CD4-positive, alpha-beta T cell (primary cell): ENCODE results near the gene RIOK1. TPM values are rescaled to one million over a fixed set of nuclear protein-coding genes. Genes with fewer than 3 reads are reported as not detected.
A peak's percentile ranks its signal among the peaks of the same experiment; 100 is the strongest.
"Not testable (repeated sequence)": the region's sequence is repeated elsewhere in the genome, so short reads cannot be mapped to it uniquely, and the experiment has no call there.

Source experiments
- ATAC-seq: fragments of 200-7000 bp; cut with Tn5 transposase; one replicate; pipeline ENCODE4 v1.10.0; 2022; ENCODE audit warnings: mild to moderate bottlenecking; ENCODE audit not compliant: poor library complexity
- CTCF ChIA-PET: fragments of 350-600 bp; sonication (Branson Sonifier 250); formaldehyde crosslinking; loops from one replicate; lab custom pipeline; 2021; ENCODE audit warnings: antibody characterized with exemption, inconsistent platforms; lab: Charles Lee
- POLR2A ChIA-PET: fragments of 350-600 bp; sonication (Branson Sonifier 250); formaldehyde crosslinking; loops from one replicate; lab custom pipeline; 2021; ENCODE audit warnings: antibody characterized with exemption, inconsistent platforms; lab: Charles Lee
- DNase-seq, 14 experiments: peaks; one replicate each; pipeline ENCODE4 v3.0.0-alpha.2; 2013 to 2020; ENCODE audit warnings: mixed read lengths in 2 of 14
- H3K27ac ChIP-seq, 2 donors: one replicate each; pipeline versions ENCODE4 v1.5.1 to v1.7.0; 2013; ENCODE audit warnings: low read length in 2 of 2, low read depth in 1 of 2, mild to moderate bottlenecking in 1 of 2
- H3K27me3 ChIP-seq, 2 experiments: 1 replicate in 1 of 2; 2 replicates in 1 of 2; pipeline versions ENCODE4 v1.6.1 to v1.7.0; 2013; ENCODE audit warnings: low read length in 2 of 2, control low read depth in 1 of 2, mild to moderate bottlenecking in 1 of 2, moderate library complexity in 1 of 2; ENCODE audit not compliant: insufficient read depth in 2 of 2, control insufficient read depth in 1 of 2
- H3K36me3 ChIP-seq: one replicate; pipeline ENCODE4 v1.6.1; 2013; ENCODE audit warnings: low read length, control low read depth; ENCODE audit not compliant: insufficient read depth
- H3K4me1 ChIP-seq: one replicate; pipeline ENCODE4 v1.6.1; 2013; ENCODE audit warnings: low read length, control low read depth; ENCODE audit not compliant: insufficient read depth
- H3K4me3 ChIP-seq: one replicate; pipeline ENCODE4 v1.5.1; 2013; ENCODE audit warnings: mild to moderate bottlenecking, low read length, moderate library complexity
- H3K9me3 ChIP-seq, 2 experiments: 1 replicate in 1 of 2; 2 replicates in 1 of 2; pipeline versions ENCODE4 v1.6.1 to v1.7.0; 2013; ENCODE audit warnings: low read length in 2 of 2, mild to moderate bottlenecking in 2 of 2, control low read depth in 1 of 2, moderate library complexity in 1 of 2; ENCODE audit not compliant: control insufficient read depth in 1 of 2, insufficient read depth in 1 of 2
- H3K27ac Mint-ChIP-seq: one replicate; pipeline ENCODE4 v1.8.0; 2020; ENCODE audit warnings: mixed read lengths
- H3K27me3 Mint-ChIP-seq: one replicate; pipeline ENCODE4 v1.8.0; 2021; ENCODE audit warnings: mixed read lengths
- H3K36me3 Mint-ChIP-seq: one replicate; pipeline ENCODE4 v1.8.0; 2021; ENCODE audit warnings: low read depth, mixed read lengths
- H3K4me1 Mint-ChIP-seq: one replicate; pipeline ENCODE4 v1.8.0; 2021; ENCODE audit warnings: low read depth, mixed read lengths
- H3K4me3 Mint-ChIP-seq: one replicate; pipeline ENCODE4 v1.8.0; 2020; ENCODE audit warnings: mild to moderate bottlenecking, mixed read lengths
- H3K9me3 Mint-ChIP-seq: one replicate; pipeline ENCODE4 v1.8.0; 2020; ENCODE audit warnings: mixed read lengths
- CTCF ChIP-seq: fragments of 200-600 bp; IDR thresholded peaks from one replicate; pipeline ENCODE4 v1.8.0; 2022; ENCODE audit warnings: antibody characterized with exemption, mild to moderate bottlenecking
- intact Hi-C, 2 experiments: fragments of 100-400 bp; cut with DNase I in 1 of 2; cut with micrococcal nuclease in 1 of 2; formaldehyde crosslinking; loops; one replicate each; pipeline versions ENCODE4 v1.15.1 to v1.9.0; 2023 to 2025; cut with DNase I, micrococcal nuclease
- total RNA-seq, 174 experiments: library from RNA in 2 of 174; stranded (reverse) in 2 of 174; gene quantifications; one replicate each; pipeline ENCODE4 v1.2.3 and lab custom pipeline; 2021 to 2026

Gene RIOK1
- total RNA-seq, 2 experiments from 2014 or later: 25.5 to 28.1 TPM

- POLR2A ChIA-PET: no interaction called here
- intact Hi-C loops: no loop called here
- Mint-ChIP-seq H3K27ac (no peak overlapping the region), H3K4me3 (peak overlapping the region; percentile 60), H3K4me1 (no peaks in the 10 kb centered on the region), H3K36me3 (no peaks in the 10 kb centered on the region), H3K9me3 (no peaks in the 10 kb centered on the region), H3K27me3 (peaks cover 23% of the 10 kb centered on the region)
- Histone ChIP-seq H3K4me1 (no peaks in the 10 kb centered on the region), H3K4me3 (no peak overlapping the region), H3K27ac (no peak overlapping the region), H3K27me3 (peaks cover 0 to 2% of the 10 kb centered on the region in 2 experiments), H3K36me3 (no peaks in the 10 kb centered on the region), H3K9me3 (peaks cover 0 to 3% of the 10 kb centered on the region in 2 experiments)
- DNase-seq (no peak), ATAC-seq (no peak)
- TF ChIP-seq CTCF: no peak
- CTCF ChIA-PET: no interaction called here
Measured at GRCh38 chr6:7343546-7344475, 45.8 kb upstream of the RIOK1 start.

- H3K36me3 ChIP-seq, H3K4me3 ChIP-seq, H3K9me3 ChIP-seq, H3K4me3 Mint-ChIP-seq, H3K27ac ChIP-seq, ATAC-seq, H3K9me3 Mint-ChIP-seq, intact Hi-C loops, H3K27me3 ChIP-seq, H3K36me3 Mint-ChIP-seq, POLR2A ChIA-PET, H3K4me1 Mint-ChIP-seq, CTCF ChIA-PET, H3K27ac Mint-ChIP-seq, H3K4me1 ChIP-seq: not testable (repeated sequence)
- peak in 1 of 14 experiments; percentile 20 for DNase-seq
- H3K27me3 Mint-ChIP-seq: peaks cover 31% of the 10 kb centered on the region
Measured at GRCh38 chr6:7344773-7345450, 44.7 kb upstream of the RIOK1 start.

- CTCF ChIA-PET, H3K9me3 Mint-ChIP-seq, H3K36me3 Mint-ChIP-seq, H3K36me3 ChIP-seq, H3K4me3 ChIP-seq, H3K4me1 ChIP-seq, H3K4me3 Mint-ChIP-seq, H3K4me1 Mint-ChIP-seq, H3K27ac Mint-ChIP-seq, H3K9me3 ChIP-seq, H3K27me3 ChIP-seq, intact Hi-C loops, ATAC-seq, H3K27ac ChIP-seq, DNase-seq, POLR2A ChIA-PET: not testable (repeated sequence)
- peaks cover 34% of the 10 kb centered on the region for H3K27me3 Mint-ChIP-seq
Measured at GRCh38 chr6:7347551-7347997, 42.0 kb upstream of the RIOK1 start.

- H3K27me3 Mint-ChIP-seq: peaks cover 24% of the 10 kb centered on the region
- H3K4me3 ChIP-seq, H3K27ac Mint-ChIP-seq, H3K27me3 ChIP-seq, ATAC-seq, H3K4me1 ChIP-seq, intact Hi-C loops, H3K9me3 ChIP-seq, H3K36me3 ChIP-seq, POLR2A ChIA-PET, H3K36me3 Mint-ChIP-seq, H3K4me1 Mint-ChIP-seq, H3K9me3 Mint-ChIP-seq, CTCF ChIA-PET, H3K4me3 Mint-ChIP-seq, H3K27ac ChIP-seq: not testable (repeated sequence)
- DNase-seq: peak in 1 of 14 experiments; percentile 19
Measured at GRCh38 chr6:7350591-7350990, 39.0 kb upstream of the RIOK1 start.

GRCh38 chr6:7351916-7352315 lies 37.7 kb upstream of the RIOK1 start:
- ATAC-seq, H3K4me3 Mint-ChIP-seq, POLR2A ChIA-PET, H3K4me1 Mint-ChIP-seq, intact Hi-C loops, H3K36me3 Mint-ChIP-seq, H3K4me3 ChIP-seq, DNase-seq, H3K36me3 ChIP-seq, H3K27ac ChIP-seq, H3K9me3 ChIP-seq, H3K27me3 ChIP-seq, H3K27ac Mint-ChIP-seq, H3K9me3 Mint-ChIP-seq, H3K4me1 ChIP-seq: not testable (repeated sequence)
- CTCF ChIA-PET: interaction anchor here (0.7 kb wide), 1 partner anchor 184 kb away, joined by 3 read pairs; no protein-coding TSS in a partner anchor
- peaks cover 24% of the 10 kb centered on the region for H3K27me3 Mint-ChIP-seq
